ENCODE data around the gene ANLN. TPM values are rescaled to one million over a fixed set of nuclear protein-coding genes. Genes with fewer than 3 reads are reported as not detected.

ANLN gene
- total and polyA plus RNA-seq, 2 donors (not counting 3 experiments of a cell fraction or from before 2014, with no cell fraction given) = 28.5 to 119 TPM

GRCh38 chr7:36358589-36358988 is 31.1 kb upstream of the ANLN start:
- Histone ChIP-seq H3K4me3 (replicated peaks in 1 of 3; ENCODE audit: insufficient read depth in 1 of 3, low read depth in 1 of 3, low read length in 3 of 3) (no peak overlapping the region), H3K79me2 (ENCODE audit: control insufficient read depth, insufficient read depth, low read length) (no peaks in the 10 kb centered on the region), H2AFZ (ENCODE audit: low read depth, low read length) (no peak overlapping the region), H3K27ac (ENCODE audit: insufficient read depth, low read depth, low read length) (no peak overlapping the region), H4K20me1 (replicated peaks; ENCODE audit: control insufficient read depth, extremely low read depth, insufficient read depth, low read length) (no peaks in the 10 kb centered on the region), H3K4me2 (ENCODE audit: insufficient read depth, low read length) (no peak overlapping the region), H3K27me3 (ENCODE audit: control insufficient read depth in 2 of 2, insufficient read depth in 2 of 2, low read length in 2 of 2) (no peaks in the 10 kb centered on the region), H3K9me3 (replicated peaks; ENCODE audit: control insufficient read depth, insufficient read depth, low read length) (no peaks in the 10 kb centered on the region), H3K36me3 (ENCODE audit: control insufficient read depth in 2 of 2, extremely low read depth in 1 of 2, insufficient read depth in 2 of 2, low read length in 2 of 2) (no peaks in the 10 kb centered on the region), H3K9me1 (replicated peaks; ENCODE audit: control insufficient read depth, extremely low read depth, insufficient read depth, low read length) (no peaks in the 10 kb centered on the region), H3K9ac (replicated peaks; ENCODE audit: extremely low read depth, insufficient read depth, low read length) (no peak overlapping the region), H3K4me1 (ENCODE audit: control insufficient read depth, extremely low read depth, insufficient read depth, low read length) (no peaks in the 10 kb centered on the region)
- DNase-seq (ENCODE audit: low read depth, low spot score) (no peak), FAIRE-seq (no peak)
- no TSS peak for BruUV-seq (replicated peaks)
- ChIA-PET CTCF (interaction anchor here (0.8 to 1.3 kb wide), 2 partner anchors 17 to 39 kb away, joined by 3 to 4 read pairs; no protein-coding TSS in a partner anchor), POLR2A (no interaction called here)
- intact Hi-C loops (cut with micrococcal nuclease) (loop anchor here (5.0 kb wide), 1 partner anchor 754 kb away; no protein-coding TSS in a partner anchor), dilution Hi-C loops (cut with MboI; ENCODE audit: extremely low pct_ligation_motif_present, low sequenced_read_pairs) (no loop called here)
- TF ChIP-seq JUN (IDR thresholded peaks at IDR 0.05; ENCODE audit: borderline replicate concordance, insufficient read depth, insufficient read length, low read depth) (no peak), POLR2A (IDR thresholded peaks at IDR 0.05; ENCODE audit: low read depth, low read length) (no peak), CTCF (IDR thresholded peaks at IDR 0.05; ENCODE audit: extremely low read depth in 1 of 2, insufficient read depth in 1 of 2, low read depth in 1 of 2, low read length in 2 of 2) (no peak), EZH2 (IDR thresholded peaks at IDR 0.05; ENCODE audit: borderline replicate concordance, low read depth, low read length, severe bottlenecking) (no peak), GATA2 (IDR thresholded peaks at IDR 0.05; ENCODE audit: insufficient read depth, insufficient read length, low read depth, low read length) (no peak), POLR2AphosphoS5 (IDR thresholded peaks at IDR 0.05; ENCODE audit: insufficient read depth, low read depth, low read length) (no peak), MAX (IDR thresholded peaks at IDR 0.05; ENCODE audit: insufficient read depth, insufficient read length) (no peak), MYC (IDR thresholded peaks at IDR 0.05; ENCODE audit: low read depth, low read length) (no peak), FOS (IDR thresholded peaks at IDR 0.05; ENCODE audit: borderline replicate concordance, insufficient read depth, low read length) (no peak)

Measured in endothelial cell of umbilical vein (primary cell).